GM12875 (cell line): ENCODE results near the gene N4BP2L1.

Experiments
- H3K4me3 ChIP-seq: one replicate; pipeline ENCODE4 v1.5.1; 2011; ENCODE audit warnings: low read depth, low read length, control low read depth
- CTCF ChIP-seq: IDR thresholded peaks from 2 replicates; pipeline ENCODE4 v1.5.1; 2011; ENCODE audit warnings: low read depth, mild to moderate bottlenecking, control low read depth, inconsistent platforms, low read length, moderate library complexity, borderline replicate concordance; ENCODE audit not compliant: insufficient read depth

Gene N4BP2L1

GRCh38 chr13:32390484-32390883 lies 37.4 kb downstream of the N4BP2L1 start:
- H3K4me3 ChIP-seq = no peak overlapping the region
- no peak for TF ChIP-seq CTCF

- H3K4me3 ChIP-seq = no peak overlapping the region
- no peak for TF ChIP-seq CTCF
These were observed 37.9 kb downstream of the N4BP2L1 start for GRCh38 chr13:32390048-32390447.

GRCh38 chr13:32385410-32385809 lies 42.5 kb downstream of the N4BP2L1 start:
- no peak for TF ChIP-seq CTCF
- no peak overlapping the region for H3K4me3 ChIP-seq

- H3K4me3 ChIP-seq = no peak overlapping the region
- no peak for TF ChIP-seq CTCF
These were observed 43.2 kb downstream of the N4BP2L1 start for GRCh38 chr13:32384702-32385101.

GRCh38 chr13:32383836-32384618 lies 43.9 kb downstream of the N4BP2L1 start:
- TF ChIP-seq CTCF = no peak
- H3K4me3 ChIP-seq = no peak overlapping the region

- peak; percentile 47 for TF ChIP-seq CTCF
- H3K4me3 ChIP-seq = no peak overlapping the region
These were observed 46.4 kb downstream of the N4BP2L1 start for GRCh38 chr13:32381539-32381938.

GRCh38 chr13:32378012-32378411 lies 49.9 kb downstream of the N4BP2L1 start:
- H3K4me3 ChIP-seq = no peak overlapping the region
- no peak for TF ChIP-seq CTCF
